GM18526 (cell line): ENCODE measurements around the gene RAB5B.

Source experiments
- POLR2A ChIP-seq: IDR thresholded peaks from 3 replicates; pipeline ENCODE4 v1.6.1; 2011; ENCODE audit not compliant: insufficient read length; ENCODE audit errors: extremely low read depth

Gene RAB5B, protein sequence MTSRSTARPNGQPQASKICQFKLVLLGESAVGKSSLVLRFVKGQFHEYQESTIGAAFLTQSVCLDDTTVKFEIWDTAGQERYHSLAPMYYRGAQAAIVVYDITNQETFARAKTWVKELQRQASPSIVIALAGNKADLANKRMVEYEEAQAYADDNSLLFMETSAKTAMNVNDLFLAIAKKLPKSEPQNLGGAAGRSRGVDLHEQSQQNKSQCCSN

DNA sequence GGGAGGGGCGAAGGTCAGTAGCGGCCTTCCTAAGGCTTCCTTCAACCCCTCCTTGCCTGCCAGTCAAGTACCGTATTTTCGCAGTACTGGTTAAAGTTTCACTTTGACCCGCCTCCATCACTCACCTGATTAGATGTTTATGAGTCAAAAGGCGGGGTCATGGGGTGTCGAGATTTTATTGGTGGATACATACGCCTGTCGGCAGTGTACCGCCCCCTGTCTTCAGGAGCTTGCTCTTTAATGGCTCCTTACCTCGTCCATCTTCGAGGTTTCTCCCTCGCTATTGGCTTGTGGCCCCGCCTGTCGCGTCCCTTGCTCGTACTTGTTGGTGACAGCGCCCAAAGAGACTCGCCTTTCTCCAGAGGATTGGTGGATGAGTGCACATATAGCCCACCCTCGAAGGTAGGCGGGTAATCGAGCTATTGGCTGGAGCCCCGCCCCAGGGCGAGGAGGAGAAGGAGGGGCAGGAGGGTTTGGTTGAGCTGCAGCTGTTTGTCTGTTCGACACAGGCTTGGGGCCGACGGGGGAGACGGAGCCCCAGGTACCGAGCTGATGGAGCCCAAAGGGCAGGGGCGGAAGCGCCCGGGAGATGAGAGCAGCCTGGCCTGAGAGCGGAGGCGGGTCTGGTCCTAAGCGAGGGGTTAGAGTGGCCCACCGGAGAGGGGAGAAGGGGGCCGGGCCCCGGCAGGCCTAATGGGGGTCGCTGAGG lies at the start of gene RAB5B:
Gene RAB5B, plus strand, starts transcription at position 480 of the 709 bp plus-strand sequence. CDS start 12,883 bp downstream, outside the sequence.
- peak; percentile 82 for TF ChIP-seq POLR2A

DNA sequence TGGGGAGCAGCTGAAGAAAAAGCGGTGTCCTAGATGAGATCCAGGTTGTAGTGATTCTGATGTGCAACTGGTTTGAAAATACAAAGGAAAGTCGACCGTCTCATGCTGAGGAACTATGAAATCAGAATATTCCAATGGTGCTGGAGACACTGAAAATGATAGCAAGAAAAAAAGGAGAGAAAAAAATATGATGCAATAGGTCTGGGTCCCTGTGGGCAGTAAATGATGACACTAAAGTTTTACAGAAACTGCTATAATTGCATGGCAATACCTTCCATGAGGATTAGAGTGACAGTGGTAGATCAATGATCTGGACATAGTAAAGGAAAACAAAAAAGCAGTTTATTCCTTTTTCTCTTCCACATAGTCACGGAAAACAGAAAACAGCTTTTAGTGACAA lies 48.5 kb upstream of the RAB5B start:
- no peak for TF ChIP-seq POLR2A

DNA sequence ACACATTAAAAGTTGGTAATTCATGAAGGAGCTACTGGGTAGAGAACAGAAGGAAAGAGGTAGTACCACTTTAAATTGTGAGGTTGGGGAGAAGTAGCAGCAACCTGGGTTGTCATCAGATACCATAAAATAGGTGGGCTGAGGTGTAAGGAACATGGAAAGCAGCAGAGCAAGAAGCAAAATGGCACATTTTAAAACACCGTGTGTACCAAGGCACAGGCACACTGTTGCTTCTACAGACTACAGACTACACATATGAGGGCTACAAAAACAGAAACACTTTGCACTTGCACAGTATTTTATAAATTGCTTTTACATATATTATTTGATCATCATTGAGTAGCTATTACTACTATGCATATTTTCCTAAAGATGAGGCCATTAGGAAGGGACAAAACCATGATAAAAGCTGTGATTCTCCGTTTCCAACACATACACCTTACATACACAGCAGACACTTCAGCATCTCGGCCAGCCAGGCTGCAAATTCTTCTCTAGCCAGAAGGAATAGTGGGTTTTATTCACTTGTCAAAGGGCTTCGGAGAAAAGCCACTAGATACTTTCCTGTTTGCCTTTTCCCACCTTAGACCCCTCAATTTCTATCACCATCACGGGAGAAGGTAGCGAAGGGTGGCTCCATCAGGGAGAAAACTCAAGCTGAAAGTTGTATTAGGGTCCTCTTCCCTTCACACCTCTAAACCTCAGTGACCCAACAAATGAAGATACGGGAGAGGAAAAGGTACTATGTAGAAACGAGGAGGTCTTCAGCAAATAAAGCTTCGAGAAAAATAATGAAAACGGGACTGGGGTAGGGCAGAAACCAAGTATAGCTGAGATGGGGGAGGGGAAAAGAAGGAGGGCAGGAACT lies 47.8 kb upstream of the RAB5B start:
- no peak for TF ChIP-seq POLR2A

DNA sequence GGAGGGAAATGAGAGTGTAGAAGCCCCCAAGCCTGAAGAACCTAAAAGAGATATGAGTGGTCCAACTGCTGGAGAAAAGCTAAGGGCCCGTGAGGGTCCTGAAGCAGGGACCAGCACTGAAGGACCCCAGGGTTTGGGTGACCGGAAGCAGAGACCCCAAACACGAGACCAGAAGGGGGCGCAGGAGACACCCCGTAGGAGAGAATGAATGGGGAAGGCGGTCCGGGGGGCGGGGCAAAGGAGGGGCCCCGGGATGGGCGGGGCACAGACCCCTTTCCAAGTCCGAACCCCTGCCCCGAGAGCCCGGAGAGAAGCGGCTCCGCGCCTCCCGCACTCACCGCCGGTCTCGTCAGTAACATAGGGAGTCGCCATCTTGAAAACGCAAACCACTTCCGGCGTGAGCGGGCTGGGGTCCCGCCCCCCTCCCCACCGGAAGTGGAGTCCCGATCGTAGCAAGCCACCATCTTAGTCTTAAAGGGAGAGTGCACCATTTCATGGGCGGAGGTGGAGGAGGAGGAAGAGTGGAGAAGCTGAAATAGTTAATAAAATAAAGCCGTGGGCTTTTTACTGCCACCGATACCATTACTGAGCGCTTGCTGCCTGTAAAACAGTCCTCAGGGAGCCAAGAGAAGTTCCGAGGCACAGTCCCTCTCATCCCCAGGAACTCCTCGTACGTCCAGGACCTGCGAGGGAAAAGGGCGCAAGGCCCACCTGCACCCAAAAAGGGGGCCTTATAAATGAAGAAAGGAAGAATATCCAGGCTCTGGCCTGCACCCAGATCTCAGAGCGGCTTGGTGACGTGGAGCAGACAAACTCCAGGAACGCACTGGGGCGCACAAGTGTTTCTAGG lies 46.9 kb upstream of the RAB5B start:
- TF ChIP-seq POLR2A: peak; percentile 61

DNA sequence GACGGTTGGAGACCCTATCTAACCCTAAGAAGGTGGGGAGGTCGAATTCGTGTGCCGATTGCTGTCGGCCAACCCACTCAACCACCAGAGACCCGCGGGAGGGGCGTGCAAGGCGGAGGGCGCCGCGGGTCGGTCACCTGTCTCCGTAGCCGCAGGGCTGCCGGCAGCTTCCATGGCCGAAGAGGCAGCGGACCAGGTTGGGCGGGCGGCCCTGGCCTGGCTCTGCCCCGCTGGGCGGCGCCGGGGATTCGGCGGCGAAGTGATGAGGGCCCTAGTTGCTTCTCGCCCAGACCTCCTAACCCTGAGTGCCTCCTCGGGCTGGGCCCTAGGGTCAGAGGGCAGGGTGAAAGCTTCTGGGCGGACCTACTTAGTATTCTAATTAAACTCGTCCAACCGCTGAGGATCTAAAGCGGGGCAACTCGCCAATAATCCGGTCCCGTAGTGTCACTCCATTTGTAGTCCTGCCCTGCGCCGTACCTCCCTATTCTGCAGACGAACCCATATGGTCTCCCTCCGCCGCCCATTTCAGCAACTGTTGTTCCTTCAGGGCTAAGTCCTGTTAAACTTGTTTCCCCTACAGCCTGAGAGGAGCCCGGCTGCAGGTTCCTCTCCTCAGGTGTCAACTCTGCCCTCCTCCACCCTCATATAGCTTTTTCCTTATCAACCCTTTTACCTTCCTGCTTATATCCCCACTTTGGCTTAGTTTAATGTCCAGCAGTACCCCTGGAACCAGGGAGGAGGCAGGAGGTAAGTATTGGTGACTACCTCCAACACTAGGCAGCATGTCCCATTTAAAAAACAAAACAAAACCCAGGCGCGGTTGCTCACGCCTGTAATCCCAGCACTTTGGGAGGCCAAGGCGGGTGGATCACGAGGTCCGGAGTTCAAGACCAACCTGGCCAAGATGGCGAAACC lies 46.0 kb upstream of the RAB5B start, which contains the start of gene PYM1:
Gene PYM1, minus strand, starts transcription at position 307 of the 915 bp plus-strand sequence. Its CDS starts 133 bp downstream, at position 174.
- TF ChIP-seq POLR2A: peak; percentile 84

DNA sequence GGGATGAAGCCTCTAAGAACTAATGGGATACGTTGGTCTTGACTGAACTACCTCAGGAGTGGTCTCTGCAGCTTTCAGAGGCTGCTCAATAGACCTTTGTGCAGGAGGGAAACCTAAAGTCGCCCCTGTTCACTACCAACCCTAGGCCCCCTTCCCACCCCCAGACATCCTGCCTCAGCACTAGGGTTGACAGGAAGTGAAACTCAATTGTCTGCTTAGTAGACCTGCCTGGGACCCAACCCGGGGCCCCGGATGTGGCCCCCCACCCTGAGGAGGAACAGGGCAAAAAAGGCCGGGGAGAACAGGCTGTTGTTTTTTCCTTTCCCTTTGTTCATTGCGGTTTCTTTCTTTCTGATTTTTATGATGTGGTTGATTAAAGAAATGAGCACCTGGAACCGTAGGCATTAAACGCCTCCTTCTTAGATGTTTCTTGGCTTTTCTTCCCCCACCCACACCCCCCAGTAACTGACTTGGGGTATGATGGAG lies 44.5 kb upstream of the RAB5B start:
- peak; percentile 47 for TF ChIP-seq POLR2A

DNA sequence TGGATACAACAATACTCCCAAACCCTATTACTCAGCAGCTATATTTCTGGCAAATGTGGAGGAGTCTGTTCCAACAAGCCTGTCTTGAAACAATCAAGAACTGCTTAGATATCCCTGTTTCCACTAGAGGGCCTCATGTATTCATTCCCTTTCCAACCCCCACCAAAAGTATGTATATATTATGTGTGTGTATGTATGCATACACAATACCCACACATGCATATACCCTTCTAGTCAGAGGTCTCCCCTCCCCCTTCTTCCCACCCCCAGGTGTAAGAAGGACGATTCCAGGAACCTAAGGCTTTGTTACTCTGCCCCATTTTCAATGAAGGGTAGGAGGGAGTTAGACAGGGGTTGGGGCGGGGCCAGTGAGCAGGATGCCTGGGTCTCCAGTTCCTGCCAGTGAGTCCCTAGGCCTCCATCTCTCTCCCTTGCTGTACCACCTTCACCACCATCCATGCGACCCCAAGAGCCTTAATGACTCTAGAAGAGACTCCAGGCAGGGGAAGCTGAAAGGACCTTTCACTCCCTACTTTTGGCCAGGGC lies 43.0 kb upstream of the RAB5B start, which contains the start of gene DGKA:
Gene DGKA, plus strand, starts transcription at position 392 of the 546 bp plus-strand sequence. CDS start 5,342 bp downstream, outside the sequence.
- TF ChIP-seq POLR2A: no peak

DNA sequence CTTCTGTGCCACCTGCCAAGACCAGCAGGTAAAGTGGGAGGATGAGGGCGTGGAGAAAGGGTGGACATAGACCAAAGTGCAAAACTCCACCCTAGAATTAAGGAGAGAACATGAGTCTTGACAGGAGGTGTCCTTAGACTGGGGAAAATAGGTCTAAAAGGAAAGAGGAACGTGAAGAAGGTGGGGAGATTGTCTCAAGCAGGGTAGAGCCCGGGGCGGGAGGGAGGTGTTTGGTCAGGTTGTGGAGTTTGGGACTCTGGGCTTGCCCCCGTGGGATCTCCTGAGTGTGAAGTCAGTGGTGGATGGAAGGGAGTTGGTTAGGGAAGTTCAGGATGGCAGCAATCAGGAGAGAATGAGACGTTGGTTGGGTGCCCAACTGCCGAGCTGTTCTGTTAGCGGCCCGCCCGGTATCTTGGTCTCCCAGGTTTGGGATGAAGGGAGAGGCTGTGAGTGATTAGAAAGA lies 42.5 kb upstream of the RAB5B start:
- TF ChIP-seq POLR2A: no peak

DNA sequence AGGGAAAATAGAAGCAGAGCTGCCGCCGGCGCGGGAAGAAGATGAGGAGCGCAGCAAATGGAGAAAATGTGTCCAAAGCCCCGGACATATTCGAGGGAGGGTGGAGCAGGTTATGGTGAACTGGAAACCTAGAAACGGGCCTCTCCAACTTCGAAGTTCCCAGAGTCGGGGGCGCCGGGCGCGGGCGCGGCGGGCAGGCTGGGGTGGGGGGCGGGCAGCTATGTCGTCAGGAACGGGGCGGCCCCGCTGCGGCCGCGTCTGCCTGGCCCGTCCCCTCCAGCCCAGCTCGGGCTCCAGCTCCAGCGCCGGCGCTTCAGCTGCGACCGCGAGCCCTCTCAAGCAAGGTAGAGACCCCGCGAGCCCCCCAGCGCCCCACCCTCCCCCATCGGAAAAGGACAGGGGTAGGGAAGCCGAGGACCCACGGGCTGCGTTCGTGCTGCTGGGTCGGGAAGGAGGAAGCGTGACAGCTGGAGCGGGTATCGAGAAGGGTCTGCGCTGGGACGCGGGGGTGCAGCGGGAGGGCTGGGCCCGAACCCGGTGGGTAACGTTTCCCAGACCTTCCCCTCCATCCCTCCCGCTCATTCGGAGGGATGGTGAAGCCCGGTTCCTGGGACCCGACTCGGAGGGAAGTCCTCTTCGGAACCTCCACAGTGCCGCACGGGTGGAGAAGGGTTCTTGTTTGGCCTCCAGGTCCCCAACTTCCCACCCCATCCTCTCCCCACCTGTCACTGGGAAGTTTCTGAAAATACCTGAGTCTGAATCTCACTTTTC lies 41.9 kb upstream of the RAB5B start:
- no peak for TF ChIP-seq POLR2A

DNA sequence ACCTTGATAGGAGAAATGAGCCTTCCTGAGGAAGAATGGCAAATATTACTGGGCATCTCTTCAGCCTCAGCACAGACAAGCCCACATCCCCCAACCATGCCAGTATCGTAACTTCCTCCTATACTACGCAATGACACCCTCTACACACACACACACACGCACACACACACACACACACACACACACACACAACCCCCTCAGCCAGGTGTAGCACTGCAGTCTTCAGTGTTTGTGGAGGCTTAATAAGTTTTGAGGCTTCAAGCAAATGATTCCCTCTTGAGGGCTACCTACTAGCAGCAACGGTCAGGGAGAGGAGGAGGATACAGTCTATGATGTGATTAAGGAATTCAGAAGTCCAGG lies 41.3 kb upstream of the RAB5B start:
- TF ChIP-seq POLR2A: no peak

DNA sequence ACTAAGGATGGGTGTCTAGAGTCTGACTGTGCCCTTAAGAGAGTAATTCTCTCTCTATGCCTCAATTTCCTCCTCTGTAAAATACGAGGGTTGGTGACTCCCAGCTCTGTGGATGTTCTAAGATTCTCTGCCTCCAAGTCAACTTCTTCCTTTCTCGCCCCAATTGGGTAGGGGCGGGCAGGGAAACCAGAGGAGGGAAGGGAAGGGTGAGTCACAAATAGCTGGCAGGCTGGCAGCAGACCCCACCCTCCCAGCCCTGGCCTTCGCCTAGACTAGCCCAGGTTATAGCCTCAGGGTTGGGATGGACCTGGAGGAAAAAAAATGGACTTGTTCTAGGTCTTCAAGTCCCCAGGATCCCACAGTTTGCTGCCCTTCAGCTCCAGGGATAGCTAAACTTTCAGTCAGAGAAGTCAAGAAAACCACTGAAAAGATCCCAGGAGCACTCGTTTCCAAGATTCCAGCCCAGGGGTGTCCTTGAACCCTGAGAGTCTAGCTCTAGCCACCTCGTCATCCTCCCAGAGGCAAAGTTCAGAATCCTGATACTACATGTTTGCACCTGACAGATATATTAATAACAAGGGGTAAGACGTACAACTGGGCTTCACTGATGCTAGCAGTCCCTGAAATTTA lies 40.6 kb upstream of the RAB5B start:
- no peak for TF ChIP-seq POLR2A
